AG10803 (cell line): Measurements from ENCODE around the gene SELENON.

Source experiments
- DNase-seq: peaks from one replicate; pipeline ENCODE4 v3.0.0; 2010; ENCODE audit warnings: low read depth
- H3K4me3 ChIP-seq: 2 replicates; pipeline ENCODE4 v1.5.1; 2011; ENCODE audit warnings: mild to moderate bottlenecking, low read length, control low read depth
- CTCF ChIP-seq: conservative IDR thresholded peaks from 2 replicates; pipeline ENCODE4 v1.5.1; 2011; ENCODE audit warnings: mild to moderate bottlenecking, low read length, control low read depth, inconsistent platforms

SELENON gene

DNA sequence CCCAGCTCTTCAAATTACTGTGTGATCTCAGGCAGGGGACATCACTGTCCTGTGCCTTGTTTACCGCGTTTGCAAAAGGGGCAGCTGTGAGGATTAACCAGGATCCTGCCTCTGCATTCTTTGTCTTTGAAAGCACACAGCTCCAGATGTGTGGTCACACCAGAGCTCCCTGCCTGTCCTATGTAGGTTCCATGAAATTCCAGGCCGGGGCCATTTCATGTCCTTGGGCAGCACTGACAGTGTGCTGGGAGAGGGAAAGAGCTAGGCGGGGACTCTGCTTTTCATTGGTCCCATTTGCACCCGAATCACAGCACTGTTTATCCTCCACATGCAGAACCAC lies 42.2 kb upstream of the SELENON start:
- H3K4me3 ChIP-seq, result no peak overlapping the region
- DNase-seq, result no peak
- no peak for TF ChIP-seq CTCF

GRCh38 chr1:25758466-25759070 lies 41.4 kb upstream of the SELENON start:
- TF ChIP-seq CTCF, result no peak
- no peak overlapping the region for H3K4me3 ChIP-seq
- DNase-seq, result no peak

DNA sequence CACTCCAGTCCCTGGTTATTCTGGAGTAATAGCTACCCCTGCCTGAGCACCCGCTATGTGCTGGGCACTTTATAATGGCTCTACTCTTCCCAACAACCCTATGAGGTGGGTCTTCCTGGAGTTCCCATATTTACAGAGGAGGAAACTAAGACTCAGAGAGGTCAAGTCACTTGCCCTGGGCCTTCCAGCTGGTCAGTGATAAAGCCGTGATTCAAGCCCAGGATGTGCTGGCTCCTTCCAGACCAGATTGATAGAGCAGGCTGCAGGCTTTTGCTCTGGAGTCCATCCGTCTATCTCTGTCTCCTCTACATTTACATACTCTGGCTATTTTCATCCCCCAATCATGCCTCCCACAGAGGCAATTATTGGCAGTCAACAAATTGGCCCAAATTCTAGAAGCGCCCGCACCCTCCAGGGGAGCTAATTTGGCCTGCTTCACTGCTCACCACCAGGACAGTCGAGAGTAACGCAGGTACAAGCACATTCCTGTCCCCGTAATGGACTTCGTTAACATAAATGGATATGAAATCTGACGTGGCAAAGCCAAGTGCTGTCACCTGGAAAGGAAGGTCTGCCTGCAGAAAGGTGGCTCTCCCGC lies 39.8 kb upstream of the SELENON start:
- TF ChIP-seq CTCF, result no peak
- H3K4me3 ChIP-seq, result no peak overlapping the region
- no peak for DNase-seq

DNA sequence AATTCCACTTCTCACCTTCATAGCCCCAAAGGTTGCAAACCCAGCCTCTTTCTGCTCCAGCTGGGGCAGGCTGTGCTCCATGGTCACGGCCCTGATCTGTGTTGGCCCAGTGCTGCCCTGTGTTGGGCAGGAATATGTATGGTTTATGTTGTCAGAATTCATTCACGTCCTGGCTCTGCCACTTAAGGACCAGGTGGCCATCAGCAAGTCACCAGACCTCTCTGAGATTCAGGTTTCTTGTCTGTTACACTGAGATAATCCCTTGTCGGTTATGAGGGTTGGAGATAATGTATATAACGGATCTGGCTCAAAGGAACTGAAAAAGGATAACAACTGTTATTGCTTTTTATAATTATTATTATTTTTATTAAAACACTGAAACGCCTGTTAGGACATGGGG lies 39.1 kb upstream of the SELENON start:
- no peak for DNase-seq
- no peak for TF ChIP-seq CTCF
- H3K4me3 ChIP-seq, result no peak overlapping the region

GRCh38 chr1:25763493-25763892 lies 36.5 kb upstream of the SELENON start:
- no peak for TF ChIP-seq CTCF
- H3K4me3 ChIP-seq, result no peak overlapping the region
- DNase-seq, result no peak

GRCh38 chr1:25765136-25765922 lies 34.7 kb upstream of the SELENON start:
- H3K4me3 ChIP-seq, result no peak overlapping the region
- no peak for TF ChIP-seq CTCF
- no peak for DNase-seq
